GM23338 (cell line): ENCODE data around the gene ICAM5.

Source experiments
- CTCF ChIP-seq, 2 experiments: fragments of 200-600 bp in 1 of 2; sonication (generic) in 1 of 2; conservative IDR thresholded peaks; 2 replicates each; pipeline versions ENCODE4 v1.5.1 to v1.6.1; 2016 to 2017; ENCODE audit warnings: antibody characterized with exemption in 2 of 2, low read depth in 2 of 2, mild to moderate bottlenecking in 2 of 2, moderate library complexity in 1 of 2
- EZH2 ChIP-seq: fragments of 200-600 bp; sonication (generic); IDR thresholded peaks from one replicate; pipeline ENCODE4 v1.8.0; 2017; ENCODE audit warnings: antibody characterized with exemption, mild to moderate bottlenecking, low read depth; ENCODE audit not compliant: unreplicated experiment
- POLR2AphosphoS5 ChIP-seq: IDR thresholded peaks from 2 replicates; pipeline ENCODE4 v1.6.1; 2016; ENCODE audit warnings: antibody characterized with exemption, low read depth

GRCh38 chr19:10332965-10333757 lies 43.4 kb downstream of the ICAM5 start, which contains the start of gene RAVER1:
- TF ChIP-seq CTCF (conservative IDR thresholded peaks at IDR 0.05; ENCODE audit: low read depth in 2 of 2), result no peak
- peak; percentile 81 for TF ChIP-seq POLR2AphosphoS5
- TF ChIP-seq EZH2, result no peak
